ENCODE data around the gene ZNF664. TPM values are rescaled to one million over a fixed set of nuclear protein-coding genes. Genes with fewer than 3 reads are reported as not detected.

The ZNF664 gene
- total RNA-seq, 6 donors from 2014 or later: 49.1 to 112 (median 91.8) TPM

DNA sequence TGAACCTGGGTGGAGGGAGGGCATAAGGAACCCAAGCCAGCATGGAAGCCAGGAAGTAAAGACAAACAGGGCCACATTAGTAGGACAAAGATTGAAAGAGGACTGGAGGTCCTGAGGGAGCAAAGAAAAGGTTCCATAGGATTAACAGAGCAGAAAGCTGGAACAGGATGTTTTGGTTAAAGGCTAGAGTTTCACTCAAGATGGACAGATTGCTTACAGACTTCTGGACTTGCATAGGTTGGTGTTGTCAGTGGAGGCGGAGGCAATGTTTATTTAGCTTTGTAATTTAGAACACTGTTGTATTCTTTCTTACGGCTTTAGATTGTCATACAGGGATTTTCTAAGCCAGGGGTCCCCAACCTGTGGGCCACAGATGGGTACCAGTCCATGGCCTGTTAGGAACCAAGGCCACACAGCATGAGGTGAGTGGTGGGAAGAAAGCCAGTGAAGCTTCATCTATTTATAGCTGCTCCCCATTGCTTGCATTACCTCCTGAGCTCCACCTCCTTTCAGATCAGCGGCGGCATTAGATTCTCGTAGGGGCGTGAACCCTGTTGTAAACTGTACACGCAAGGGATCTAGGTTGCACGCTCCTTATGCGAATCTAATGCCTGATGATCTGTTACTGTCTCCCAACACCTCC is 31.3 kb downstream of the ZNF664 start:
- TF ChIP-seq POLR2AphosphoS5 (IDR thresholded peaks at IDR 0.05): no peak
- TF ChIP-seq EP300 (IDR thresholded peaks at IDR 0.05): no peak
- Histone ChIP-seq H3K27me3 (no peaks in the 10 kb centered on the region), H3K9me3 (no peaks in the 10 kb centered on the region), H3K4me3 (no peak overlapping the region), H3K27ac (no peak overlapping the region), H3K4me1 (peaks cover 14 to 46% (median 21%) of the 10 kb centered on the region in 4 donors), H3K36me3 (peaks cover 3 to 36% (median 9%) of the 10 kb centered on the region in 4 donors)
- no peak for DNase-seq
- ATAC-seq (ENCODE audit: low FRiP score in 2 of 2): no peak
- 96% methylated on average over 9 of the region's 9 CpGs for WGBS, 2 donors

DNA sequence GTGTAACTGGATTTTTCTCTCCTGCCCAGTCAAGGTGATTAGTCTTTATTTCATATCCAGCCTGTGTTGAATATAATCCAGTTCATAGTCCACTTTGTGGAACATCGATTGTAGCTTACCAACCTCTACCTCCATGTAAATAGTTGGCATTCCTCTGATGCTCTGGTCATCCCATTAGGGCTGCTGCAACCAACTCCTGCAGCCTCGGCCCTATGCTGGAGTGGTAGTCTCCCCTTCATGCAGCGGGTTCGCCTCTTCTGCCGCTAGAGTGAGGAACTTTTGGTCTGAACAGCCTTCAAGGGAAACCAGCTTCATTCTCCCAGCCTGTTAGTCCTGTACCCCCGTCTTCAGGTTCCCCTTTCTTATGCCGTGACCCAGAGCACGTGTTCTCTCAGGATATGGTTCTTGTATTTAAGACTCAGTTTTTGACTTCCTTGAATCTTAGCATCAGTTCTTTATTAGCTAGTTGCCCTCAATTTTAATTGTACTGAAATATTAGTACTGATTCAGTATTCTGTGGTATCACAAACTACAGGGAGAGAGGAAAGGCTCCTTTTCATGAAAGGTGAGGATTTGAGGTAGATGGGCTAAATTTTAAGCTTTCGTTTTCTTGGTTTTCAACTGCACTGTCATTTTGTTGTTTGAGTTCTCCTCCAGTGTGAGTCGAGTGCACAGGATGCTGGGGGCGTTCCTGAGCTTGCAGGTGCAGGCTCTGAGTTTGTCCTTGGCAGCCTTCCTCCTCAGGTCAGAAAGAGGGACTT is 33.2 kb downstream of the ZNF664 start:
- Histone ChIP-seq H3K36me3 (peaks cover 3 to 35% (median 9%) of the 10 kb centered on the region in 4 donors), H3K9me3 (no peaks in the 10 kb centered on the region), H3K27ac (no peak overlapping the region), H3K27me3 (no peaks in the 10 kb centered on the region), H3K4me1 (peaks cover 14 to 46% (median 21%) of the 10 kb centered on the region in 4 donors), H3K4me3 (no peak overlapping the region)
- DNase-seq (no peak), ATAC-seq (ENCODE audit: low FRiP score in 2 of 2) (peak in 1 of 2 donors; percentile 19)
- 59 to 65% methylated on average over 11 of the region's 11 CpGs for WGBS, 2 donors
- no peak for TF ChIP-seq POLR2AphosphoS5 (IDR thresholded peaks at IDR 0.05)
- no peak for TF ChIP-seq POLR2A (IDR thresholded peaks at IDR 0.05)
- TF ChIP-seq, protein P1, sequence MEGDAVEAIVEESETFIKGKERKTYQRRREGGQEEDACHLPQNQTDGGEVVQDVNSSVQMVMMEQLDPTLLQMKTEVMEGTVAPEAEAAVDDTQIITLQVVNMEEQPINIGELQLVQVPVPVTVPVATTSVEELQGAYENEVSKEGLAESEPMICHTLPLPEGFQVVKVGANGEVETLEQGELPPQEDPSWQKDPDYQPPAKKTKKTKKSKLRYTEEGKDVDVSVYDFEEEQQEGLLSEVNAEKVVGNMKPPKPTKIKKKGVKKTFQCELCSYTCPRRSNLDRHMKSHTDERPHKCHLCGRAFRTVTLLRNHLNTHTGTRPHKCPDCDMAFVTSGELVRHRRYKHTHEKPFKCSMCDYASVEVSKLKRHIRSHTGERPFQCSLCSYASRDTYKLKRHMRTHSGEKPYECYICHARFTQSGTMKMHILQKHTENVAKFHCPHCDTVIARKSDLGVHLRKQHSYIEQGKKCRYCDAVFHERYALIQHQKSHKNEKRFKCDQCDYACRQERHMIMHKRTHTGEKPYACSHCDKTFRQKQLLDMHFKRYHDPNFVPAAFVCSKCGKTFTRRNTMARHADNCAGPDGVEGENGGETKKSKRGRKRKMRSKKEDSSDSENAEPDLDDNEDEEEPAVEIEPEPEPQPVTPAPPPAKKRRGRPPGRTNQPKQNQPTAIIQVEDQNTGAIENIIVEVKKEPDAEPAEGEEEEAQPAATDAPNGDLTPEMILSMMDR (IDR thresholded peaks at IDR 0.05): no peak
- TF ChIP-seq EP300 (IDR thresholded peaks at IDR 0.05): no peak

DNA sequence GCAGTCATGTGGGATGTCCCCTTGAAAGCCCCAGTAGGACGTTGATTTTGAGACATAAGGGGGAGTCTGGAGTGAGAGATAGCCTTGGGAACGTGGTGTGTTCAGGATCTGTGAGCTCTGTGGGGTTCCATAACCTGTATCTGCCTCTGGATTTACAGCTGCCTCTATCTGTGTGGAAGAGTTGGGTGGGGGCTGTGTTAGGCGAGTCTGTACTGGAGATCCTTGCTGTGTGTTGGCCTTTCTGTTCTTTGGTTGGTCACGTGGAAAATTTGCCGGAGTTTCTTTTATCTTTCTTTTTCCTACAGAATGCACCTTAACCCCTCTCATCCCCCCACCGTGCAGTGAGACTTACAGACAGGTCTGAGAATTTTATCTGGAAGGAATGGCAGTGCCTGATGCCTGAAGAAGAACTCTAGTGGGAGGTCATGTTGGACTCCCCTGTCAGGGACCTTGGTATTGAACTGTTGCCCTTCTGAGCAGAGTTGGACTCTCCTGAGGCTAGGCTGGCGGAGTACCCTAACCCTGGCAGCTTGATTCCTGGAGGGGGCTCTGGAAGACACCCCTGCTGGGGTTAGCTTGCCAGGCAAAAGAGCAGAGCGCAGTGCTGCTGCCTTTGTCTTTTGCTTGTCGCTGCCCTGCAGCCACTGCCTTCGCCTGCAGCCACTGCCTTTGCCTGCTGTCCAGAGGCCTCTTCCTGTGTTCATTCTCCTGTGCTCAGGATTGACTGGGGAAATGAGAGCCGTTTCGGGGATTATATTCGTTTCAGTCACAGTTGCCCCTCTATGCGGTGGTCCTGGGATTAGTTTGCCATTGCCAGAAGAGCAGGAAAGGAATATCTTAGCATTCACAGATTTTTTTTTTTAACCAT is 34.1 kb downstream of the ZNF664 start:
- no peaks in the 10 kb centered on the region for H3K9me3 ChIP-seq
- H3K4me1 ChIP-seq: peaks cover 13 to 46% (median 20%) of the 10 kb centered on the region in 4 donors
- H3K36me3 ChIP-seq: peaks cover 10 to 39% (median 11%) of the 10 kb centered on the region in 4 donors
- no peak overlapping the region for H3K27ac ChIP-seq
- 82 to 84% methylated on average over 14 of the region's 14 CpGs for WGBS, 2 donors
- DNase-seq: peak in 1 of 2 donors; percentile 12
- ATAC-seq (ENCODE audit: low FRiP score in 2 of 2): no peak
- no peaks in the 10 kb centered on the region for H3K27me3 ChIP-seq
- TF ChIP-seq POLR2A (IDR thresholded peaks at IDR 0.05) (no peak), EP300 (IDR thresholded peaks at IDR 0.05) (no peak), POLR2AphosphoS5 (IDR thresholded peaks at IDR 0.05) (no peak)
- TF ChIP-seq, protein P1 (IDR thresholded peaks at IDR 0.05): no peak
- no peak overlapping the region for H3K4me3 ChIP-seq

DNA sequence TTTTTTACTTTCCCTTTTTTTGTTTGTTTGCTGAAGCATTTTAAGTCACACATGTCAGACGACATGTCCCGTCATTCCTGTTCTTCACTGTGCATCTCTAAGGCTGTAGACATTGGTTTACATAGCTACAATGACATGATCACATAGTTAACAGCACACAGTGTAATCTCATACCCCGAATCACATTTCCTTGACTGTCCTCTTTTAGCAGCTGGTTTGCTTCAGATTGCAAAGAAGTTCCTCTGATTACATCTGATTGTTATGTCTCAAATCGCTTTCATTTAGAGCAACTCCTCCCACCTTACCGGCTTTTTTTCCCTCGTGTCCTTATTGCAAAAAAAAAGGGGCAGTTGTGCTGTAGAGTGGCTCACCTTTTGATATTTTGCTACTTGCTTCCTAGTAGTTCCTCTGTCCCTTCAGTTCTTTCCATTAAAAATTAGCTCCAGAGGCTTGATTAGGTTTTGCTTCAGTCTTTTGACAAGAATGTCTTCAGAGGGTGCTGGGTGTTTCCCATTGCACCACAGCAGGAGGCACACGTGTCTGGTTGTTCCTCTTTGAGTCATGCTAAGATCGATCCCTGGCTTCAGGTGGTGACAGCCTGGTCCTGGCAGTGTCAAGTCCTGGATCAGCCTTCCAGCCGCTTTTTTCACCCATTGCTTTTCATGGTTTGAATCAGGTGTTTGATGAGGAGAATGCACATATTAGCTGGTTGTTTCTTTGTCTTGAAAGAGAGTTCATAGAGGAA is 35.0 kb downstream of the ZNF664 start:
- no peak overlapping the region for H3K4me3 ChIP-seq
- ATAC-seq (ENCODE audit: low FRiP score in 2 of 2): no peak

More for the DNA sequence above, 35.0 kb downstream of the ZNF664 start:
- WGBS, 2 donors: 50 to 51% methylated on average over 9 of the region's 9 CpGs
- no peak overlapping the region for H3K27ac ChIP-seq
- H3K4me1 ChIP-seq: peaks cover 4 to 44% (median 13%) of the 10 kb centered on the region in 4 donors
- no peak for TF ChIP-seq POLR2AphosphoS5 (IDR thresholded peaks at IDR 0.05)
- no peak for TF ChIP-seq POLR2A (IDR thresholded peaks at IDR 0.05)
- TF ChIP-seq, protein P1 (IDR thresholded peaks at IDR 0.05): no peak
- no peak for TF ChIP-seq EP300 (IDR thresholded peaks at IDR 0.05)
- no peaks in the 10 kb centered on the region for H3K9me3 ChIP-seq
- DNase-seq: no peak
- no peaks in the 10 kb centered on the region for H3K27me3 ChIP-seq
- H3K36me3 ChIP-seq: peaks cover 14 to 48% (median 20%) of the 10 kb centered on the region in 4 donors

Measured in upper lobe of left lung (tissue), 6 donors.